Activated naive CD4-positive, alpha-beta T cell treated with anti-CD3 and anti-CD28 coated beads for 36 hours (primary cell): ENCODE measurements around the gene SAT1. TPM values are rescaled to one million over a fixed set of nuclear protein-coding genes. Genes with fewer than 3 reads are reported as not detected.
A peak's percentile ranks its signal among the peaks of the same experiment; 100 is the strongest.
"Not testable (repeated sequence)": the region's sequence is repeated elsewhere in the genome, so short reads cannot be mapped to it uniquely, and the experiment has no call there.

ENCODE experiments used
- CTCF ChIA-PET: fragments of 350-600 bp; sonication (Branson Sonifier 250); formaldehyde crosslinking; loops from one replicate; lab custom pipeline; 2021; ENCODE audit warnings: antibody characterized with exemption; lab: Charles Lee
- DNase-seq: peaks from one replicate; pipeline ENCODE4 v3.0.0-alpha.2; 2020
- H3K27ac Mint-ChIP-seq: one replicate; pipeline ENCODE4 v1.8.0; 2021; ENCODE audit warnings: mild to moderate bottlenecking, mixed read lengths
- H3K27me3 Mint-ChIP-seq: one replicate; pipeline ENCODE4 v1.8.0; 2021; ENCODE audit warnings: low read depth, mixed read lengths
- H3K36me3 Mint-ChIP-seq: one replicate; pipeline ENCODE4 v1.8.0; 2021; ENCODE audit warnings: low read depth, mixed read lengths
- H3K4me1 Mint-ChIP-seq: one replicate; pipeline ENCODE4 v1.8.0; 2021; ENCODE audit warnings: low read depth, mixed read lengths
- H3K4me3 Mint-ChIP-seq: one replicate; pipeline ENCODE4 v1.8.0; 2021; ENCODE audit warnings: mild to moderate bottlenecking, moderate library complexity, mixed read lengths
- H3K9me3 Mint-ChIP-seq: one replicate; pipeline ENCODE4 v1.8.0; 2021; ENCODE audit warnings: mixed read lengths
- intact Hi-C: fragments of 100-400 bp; cut with micrococcal nuclease; formaldehyde crosslinking; loops from one replicate; pipeline ENCODE4 v1.15.1; 2023
- total RNA-seq, 2 experiments: library from RNA; stranded (reverse); gene quantifications; one replicate each; pipeline ENCODE4 v1.2.3, GENCODE V29; 2021

SAT1 gene
- total RNA-seq, 2 experiments from 2014 or later, result 629 to 649 TPM

- peaks cover 8% of the 10 kb centered on the region for H3K4me1 Mint-ChIP-seq
- H3K4me3 Mint-ChIP-seq, result peak overlapping the region; percentile 24
- H3K36me3 Mint-ChIP-seq, result no peaks in the 10 kb centered on the region
- H3K27ac Mint-ChIP-seq, result peak overlapping the region; percentile 66
- peak; percentile 75 for DNase-seq
- CTCF ChIA-PET, result interaction anchor here (1.0 to 2.9 kb wide), 2 partner anchors 9 to 146 kb away, joined by 3 to 19 read pairs; no protein-coding TSS in a partner anchor
- H3K9me3 Mint-ChIP-seq, result no peaks in the 10 kb centered on the region
- intact Hi-C loops, result loop anchor here (1.0 kb wide), 6 partner anchors 13 to 298 kb away; partner anchors contain the start of genes ACOT9 and EIF2S3
- no peaks in the 10 kb centered on the region for H3K27me3 Mint-ChIP-seq
Observed at GRCh38 chrX:23756165-23756564, 26.8 kb upstream of the SAT1 start.

- CTCF ChIA-PET, result interaction anchor here (0.6 kb wide), 1 partner anchor 128 kb away, joined by 3 read pairs; no protein-coding TSS in a partner anchor
Observed at GRCh38 chrX:23759821-23760220, 23.2 kb upstream of the SAT1 start.

GRCh38 chrX:23764188-23764984, 18.6 kb upstream of the SAT1 start:
- Mint-ChIP-seq H3K36me3 (no peaks in the 10 kb centered on the region), H3K27me3 (no peaks in the 10 kb centered on the region), H3K27ac (no peak overlapping the region), H3K9me3 (peaks cover 1% of the 10 kb centered on the region), H3K4me1 (no peaks in the 10 kb centered on the region), H3K4me3 (no peak overlapping the region)
- intact Hi-C loops, result no loop called here
- no peak for DNase-seq
- CTCF ChIA-PET, result interaction anchor here (1.1 kb wide), 1 partner anchor 9 kb away, joined by 3 read pairs; no protein-coding TSS in a partner anchor

More at GRCh38 chrX:23759821-23760220, 23.2 kb upstream of the SAT1 start:
- intact Hi-C loops, result no loop called here
- Mint-ChIP-seq H3K4me3 (no peak overlapping the region), H3K36me3 (no peaks in the 10 kb centered on the region), H3K4me1 (peaks cover 8% of the 10 kb centered on the region), H3K9me3 (peaks cover 1% of the 10 kb centered on the region), H3K27ac (no peak overlapping the region), H3K27me3 (no peaks in the 10 kb centered on the region)
- no peak for DNase-seq

- Mint-ChIP-seq H3K4me3 (no peak overlapping the region), H3K4me1 (peaks cover 5% of the 10 kb centered on the region), H3K9me3 (peaks cover 1% of the 10 kb centered on the region), H3K27ac (no peak overlapping the region), H3K27me3 (no peaks in the 10 kb centered on the region), H3K36me3 (no peaks in the 10 kb centered on the region)
- intact Hi-C loops, result no loop called here
- DNase-seq, result no peak
- CTCF ChIA-PET, result interaction anchor here (1.1 kb wide), 1 partner anchor 10 kb away, joined by 3 read pairs; no protein-coding TSS in a partner anchor
Observed at GRCh38 chrX:23765449-23765848, 17.5 kb upstream of the SAT1 start.

- Mint-ChIP-seq H3K4me3 (no peak overlapping the region), H3K9me3 (peaks cover 1% of the 10 kb centered on the region), H3K36me3 (no peaks in the 10 kb centered on the region), H3K4me1 (peaks cover 5% of the 10 kb centered on the region), H3K27ac (no peak overlapping the region), H3K27me3 (no peaks in the 10 kb centered on the region)
- intact Hi-C loops, result no loop called here
- DNase-seq, result no peak
- CTCF ChIA-PET, result no interaction called here
Observed at GRCh38 chrX:23765868-23766267, 17.1 kb upstream of the SAT1 start.

- Mint-ChIP-seq H3K4me3 (peak overlapping the region; percentile 38), H3K27ac (no peak overlapping the region), H3K27me3 (no peaks in the 10 kb centered on the region), H3K36me3 (no peaks in the 10 kb centered on the region), H3K9me3 (peaks cover 1% of the 10 kb centered on the region), H3K4me1 (peaks cover 5% of the 10 kb centered on the region)
- CTCF ChIA-PET, result no interaction called here
- no peak for DNase-seq
- intact Hi-C loops, result no loop called here
Observed at GRCh38 chrX:23766650-23767551, 16.1 kb upstream of the SAT1 start.

- intact Hi-C loops, result no loop called here
- H3K36me3 Mint-ChIP-seq, result no peaks in the 10 kb centered on the region
- H3K4me3 Mint-ChIP-seq, result no peak overlapping the region
- H3K4me1 Mint-ChIP-seq, result peaks cover 18% of the 10 kb centered on the region
- no peaks in the 10 kb centered on the region for H3K9me3 Mint-ChIP-seq
- no peaks in the 10 kb centered on the region for H3K27me3 Mint-ChIP-seq
- CTCF ChIA-PET, result interaction anchor here (0.9 kb wide), 1 partner anchor 13 kb away, joined by 3 read pairs; no protein-coding TSS in a partner anchor
- DNase-seq, result no peak
- H3K27ac Mint-ChIP-seq, result no peak overlapping the region
Observed at GRCh38 chrX:23770142-23770541, 12.8 kb upstream of the SAT1 start.

GRCh38 chrX:23771086-23771485, 11.9 kb upstream of the SAT1 start:
- H3K27me3 Mint-ChIP-seq, H3K36me3 Mint-ChIP-seq, H3K9me3 Mint-ChIP-seq, DNase-seq, H3K27ac Mint-ChIP-seq, H3K4me3 Mint-ChIP-seq, intact Hi-C loops: not testable (repeated sequence)
- CTCF ChIA-PET, result interaction anchor here (0.6 kb wide), 1 partner anchor 221 kb away, joined by 3 read pairs; no protein-coding TSS in a partner anchor
- H3K4me1 Mint-ChIP-seq, result peaks cover 18% of the 10 kb centered on the region

GRCh38 chrX:23773601-23774175, 9.3 kb upstream of the SAT1 start:
- Mint-ChIP-seq H3K36me3 (no peaks in the 10 kb centered on the region), H3K9me3 (no peaks in the 10 kb centered on the region), H3K27ac (peak overlapping the region; percentile 92), H3K4me1 (peaks cover 18% of the 10 kb centered on the region), H3K4me3 (no peak overlapping the region), H3K27me3 (no peaks in the 10 kb centered on the region)
- intact Hi-C loops, result loop anchor here (1.0 to 2.0 kb wide), 4 partner anchors 8 to 111 kb away; no protein-coding TSS in a partner anchor
- CTCF ChIA-PET, result interaction anchor here (1.6 kb wide), 1 partner anchor 9 kb away, joined by 3 read pairs; no protein-coding TSS in a partner anchor
- peak; percentile 67 for DNase-seq

GRCh38 chrX:23776363-23776762, 6.6 kb upstream of the SAT1 start:
- intact Hi-C loops, result no loop called here
- Mint-ChIP-seq H3K4me1 (peaks cover 19% of the 10 kb centered on the region), H3K27me3 (no peaks in the 10 kb centered on the region), H3K36me3 (no peaks in the 10 kb centered on the region), H3K9me3 (no peaks in the 10 kb centered on the region), H3K27ac (no peak overlapping the region), H3K4me3 (no peak overlapping the region)
- DNase-seq, result no peak
- CTCF ChIA-PET, result interaction anchor here (1.3 kb wide), 1 partner anchor 125 kb away, joined by 5 read pairs; no protein-coding TSS in a partner anchor

- no peak for DNase-seq
- CTCF ChIA-PET, result interaction anchor here (0.7 to 0.9 kb wide), 2 partner anchors 36 to 50 kb away, joined by 3 read pairs; partner anchors contain the start of gene ACOT9
Observed at GRCh38 chrX:23779025-23779424, 3.9 kb upstream of the SAT1 start.

More at GRCh38 chrX:23779025-23779424, 3.9 kb upstream of the SAT1 start:
- Mint-ChIP-seq H3K36me3 (peaks cover 9% of the 10 kb centered on the region), H3K9me3 (no peaks in the 10 kb centered on the region), H3K4me3 (no peak overlapping the region), H3K27me3 (no peaks in the 10 kb centered on the region), H3K27ac (no peak overlapping the region), H3K4me1 (peaks cover 14% of the 10 kb centered on the region)
- intact Hi-C loops, result no loop called here
